ENCODE results near the gene YPEL3. TPM values are rescaled to one million over a fixed set of nuclear protein-coding genes. Genes with fewer than 3 reads are reported as not detected.
A peak's percentile ranks its signal among the peaks of the same experiment; 100 is the strongest.

YPEL3 gene
- total and polyA plus RNA-seq, 7 donors = 57.6 to 126 (median 106) TPM

- Histone ChIP-seq H3K9me3 (no peaks in the 10 kb centered on the region), H3K4me1 (peaks cover 0 to 51% (median 43%) of the 10 kb centered on the region in 4 donors), H3K27ac (peak overlapping the region; percentile 96 to 100 (median 98)), H3K27me3 (no peaks in the 10 kb centered on the region), H3K36me3 (peaks cover 22 to 27% (median 25%) of the 10 kb centered on the region in 4 donors), H3K4me3 (peak overlapping the region; percentile 73 to 98 (median 82))
- no peak for DNase-seq
- TF ChIP-seq POLR2A (IDR thresholded peaks at IDR 0.05) (peak in 1 of 2 donors; percentile 73), EP300 (IDR thresholded peaks at IDR 0.05) (no peak), POLR2AphosphoS5 (IDR thresholded peaks at IDR 0.05) (peak in 2 of 4 donors; percentile 11 to 82)
- 0 to 1% methylated on average over 25 of the region's 25 CpGs for WGBS, 2 donors
- intact Hi-C loops (cut with DNase I) = loop anchor here (5.0 kb wide), 1 partner anchor 252 kb away; the partner anchor contains the start of gene PRRT2
Observed at GRCh38 chr16:30064729-30065101, 31.3 kb downstream of the YPEL3 start.

- H3K4me1 ChIP-seq = peaks cover 0 to 45% (median 37%) of the 10 kb centered on the region in 4 donors
- H3K27me3 ChIP-seq = no peaks in the 10 kb centered on the region
- peak overlapping the region; percentile 73 to 98 (median 82) for H3K4me3 ChIP-seq
- TF ChIP-seq CTCF (IDR thresholded peaks at IDR 0.05) = peak in 2 of 4 experiments; percentile 20 to 30
- TF ChIP-seq POLR2A (IDR thresholded peaks at IDR 0.05) = peak; percentile 17 to 49
- peak; percentile 41 to 83 (median 69) for TF ChIP-seq POLR2AphosphoS5 (IDR thresholded peaks at IDR 0.05)
- no peak for TF ChIP-seq EP300 (IDR thresholded peaks at IDR 0.05)
- peak; percentile 92 for DNase-seq
- intact Hi-C loops (cut with DNase I) = no loop called here
- peaks cover 16 to 21% (median 19%) of the 10 kb centered on the region in 4 donors for H3K36me3 ChIP-seq
- 3 to 9% methylated on average over 27 of the region's 27 CpGs for WGBS, 2 donors
- H3K9me3 ChIP-seq = no peaks in the 10 kb centered on the region
- peak overlapping the region; percentile 96 to 100 (median 98) for H3K27ac ChIP-seq
Observed at GRCh38 chr16:30063893-30064728, 31.9 kb downstream of the YPEL3 start.

- 63 to 77% methylated on average over 12 of the region's 12 CpGs for WGBS, 2 donors
- peak overlapping the region; percentile 96 to 100 (median 98) for H3K27ac ChIP-seq
- H3K36me3 ChIP-seq = peaks cover 8 to 14% (median 11%) of the 10 kb centered on the region in 4 donors
- no peaks in the 10 kb centered on the region for H3K27me3 ChIP-seq
- intact Hi-C loops (cut with DNase I) = no loop called here
- DNase-seq = peak; percentile 78
- peaks cover 0 to 37% (median 29%) of the 10 kb centered on the region in 4 donors for H3K4me1 ChIP-seq
- no peaks in the 10 kb centered on the region for H3K9me3 ChIP-seq
- TF ChIP-seq EP300 (IDR thresholded peaks at IDR 0.05) = no peak
- TF ChIP-seq CTCF (IDR thresholded peaks at IDR 0.05) = no peak
- TF ChIP-seq POLR2AphosphoS5 (IDR thresholded peaks at IDR 0.05) = no peak
- no peak for TF ChIP-seq POLR2A (IDR thresholded peaks at IDR 0.05)
- peak overlapping the region; percentile 73 to 98 (median 82) for H3K4me3 ChIP-seq
Observed at GRCh38 chr16:30063278-30063892, 32.6 kb downstream of the YPEL3 start.

GRCh38 chr16:30060836-30061554 is 35.0 kb downstream of the YPEL3 start:
- Histone ChIP-seq H3K4me1 (peaks cover 0 to 17% (median 12%) of the 10 kb centered on the region in 4 donors), H3K36me3 (no peaks in the 10 kb centered on the region), H3K27ac (peak overlapping the region in 1 of 4 donors; percentile 30), H3K4me3 (no peak overlapping the region), H3K27me3 (no peaks in the 10 kb centered on the region), H3K9me3 (no peaks in the 10 kb centered on the region)
- DNase-seq = no peak
- TF ChIP-seq CTCF (IDR thresholded peaks at IDR 0.05) (no peak), POLR2AphosphoS5 (IDR thresholded peaks at IDR 0.05) (no peak), EP300 (IDR thresholded peaks at IDR 0.05) (no peak), POLR2A (IDR thresholded peaks at IDR 0.05) (no peak)
- WGBS, 2 donors = 78 to 86% methylated on average over 2 of the region's 2 CpGs
- intact Hi-C loops (cut with DNase I) = no loop called here

Data from sigmoid colon (tissue), 7 donors.